WTC11 (cell line): Measurements from ENCODE around the gene HOMER2. TPM values are rescaled to one million over a fixed set of nuclear protein-coding genes. Genes with fewer than 3 reads are reported as not detected.

Experiments used
- ATAC-seq: fragments of 200-7000 bp; cut with Tn5 transposase; 2 replicates; pipeline ENCODE4 v1.10.0; 2021; ENCODE audit warnings: mild to moderate bottlenecking, moderate library complexity
- CTCF ChIA-PET: fragments of 300-600 bp; sonication (Branson Sonifier 250); formaldehyde crosslinking; loops from one replicate; lab custom pipeline; 2021; ENCODE audit warnings: antibody characterized with exemption; lab: Charles Lee
- POLR2A ChIA-PET: fragments of 350-600 bp; sonication (Branson Sonifier 250); formaldehyde crosslinking; loops from one replicate; lab custom pipeline; 2021; ENCODE audit warnings: antibody characterized with exemption; lab: Charles Lee
- DNase-seq: peaks from one replicate; pipeline ENCODE4 v3.0.0; 2021; ENCODE audit warnings: low spot score
- H3K27ac Mint-ChIP-seq: 2 replicates; pipeline ENCODE4 v1.8.0; 2021; ENCODE audit warnings: mixed read lengths
- H3K27me3 Mint-ChIP-seq: 2 replicates; pipeline ENCODE4 v1.8.0; 2021; ENCODE audit warnings: low read depth, mild to moderate bottlenecking, moderate library complexity, mixed read lengths
- H3K36me3 Mint-ChIP-seq: 2 replicates; pipeline ENCODE4 v1.8.0; 2021; ENCODE audit warnings: mixed read lengths
- H3K4me1 Mint-ChIP-seq: 2 replicates; pipeline ENCODE4 v1.8.0; 2022; ENCODE audit warnings: mixed read lengths
- H3K4me3 Mint-ChIP-seq: 2 replicates; pipeline ENCODE4 v1.8.0; 2021; ENCODE audit warnings: mild to moderate bottlenecking, moderate library complexity, mixed read lengths
- H3K9me3 Mint-ChIP-seq: 2 replicates; pipeline ENCODE4 v1.8.0; 2021; ENCODE audit warnings: mixed read lengths
- ATF3 ChIP-seq: sonication (generic); formaldehyde crosslinking; conservative IDR thresholded peaks from 2 replicates; pipeline ENCODE4 v1.8.1; 2022; ENCODE audit warnings: mild to moderate bottlenecking, missing genetic modification reagents
- CREB1 ChIP-seq: sonication (generic); formaldehyde crosslinking; IDR thresholded peaks from 2 replicates; pipeline ENCODE4 v1.8.0; 2023; ENCODE audit warnings: mild to moderate bottlenecking, missing genetic modification reagents
- CTCF ChIP-seq: fragments of 200-600 bp; IDR thresholded peaks from 2 replicates; pipeline ENCODE4 v1.8.0; 2022; ENCODE audit warnings: antibody characterized with exemption
- ELF4 ChIP-seq: sonication (generic); formaldehyde crosslinking; IDR thresholded peaks from 2 replicates; pipeline ENCODE4 v1.8.1; 2022; ENCODE audit warnings: low read depth, mild to moderate bottlenecking, moderate library complexity, missing genetic modification reagents
- HMGA2 ChIP-seq: fragments of 250-450 bp; sonication (Bioruptor Pico); IDR thresholded peaks from 2 replicates; pipeline ENCODE4 v1.4.0; 2021; ENCODE audit warnings: mild to moderate bottlenecking, moderate library complexity
- HMGXB4 ChIP-seq: sonication (generic); formaldehyde crosslinking; IDR thresholded peaks from 2 replicates; pipeline ENCODE4 v1.8.1; 2023; ENCODE audit warnings: mild to moderate bottlenecking, moderate library complexity, missing genetic modification reagents
- MLX ChIP-seq: sonication (generic); formaldehyde crosslinking; IDR thresholded peaks from 2 replicates; pipeline ENCODE4 v1.8.1; 2023; ENCODE audit warnings: mild to moderate bottlenecking, missing genetic modification reagents, moderate library complexity
- MXD4 ChIP-seq: fragments of 250-450 bp; sonication (Bioruptor Pico); IDR thresholded peaks from 2 replicates; pipeline ENCODE4 v1.8.0; 2021; ENCODE audit warnings: mild to moderate bottlenecking, moderate library complexity, borderline replicate concordance
- NFATC4 ChIP-seq: fragments of 250-450 bp; sonication (Bioruptor Pico); IDR thresholded peaks from 2 replicates; pipeline ENCODE4 v1.9.0; 2021; ENCODE audit warnings: mild to moderate bottlenecking
- NR3C1 ChIP-seq: sonication (generic); formaldehyde crosslinking; conservative IDR thresholded peaks from 2 replicates; pipeline ENCODE4 v1.8.1; 2023; ENCODE audit warnings: low read depth, mild to moderate bottlenecking, missing genetic modification reagents
- PREB ChIP-seq: sonication (generic); formaldehyde crosslinking; IDR thresholded peaks from 2 replicates; pipeline ENCODE4 v1.8.1; 2022; ENCODE audit warnings: mild to moderate bottlenecking, missing genetic modification reagents, moderate library complexity, borderline replicate concordance
- RORB ChIP-seq: fragments of 250-450 bp; sonication (Bioruptor Pico); IDR thresholded peaks from 2 replicates; pipeline ENCODE4 v1.9.0; 2021; ENCODE audit warnings: mild to moderate bottlenecking
- SMAD4 ChIP-seq: sonication (generic); formaldehyde crosslinking; IDR thresholded peaks from 2 replicates; pipeline ENCODE4 v1.8.0; 2022; ENCODE audit warnings: mild to moderate bottlenecking, missing genetic modification reagents
- TEAD4 ChIP-seq: sonication (generic); formaldehyde crosslinking; IDR thresholded peaks from 2 replicates; pipeline ENCODE4 v1.8.0; 2022; ENCODE audit warnings: mild to moderate bottlenecking, missing genetic modification reagents
- ZNF416 ChIP-seq: fragments of 250-450 bp; sonication (Bioruptor Pico); IDR thresholded peaks from 2 replicates; pipeline ENCODE4 v1.9.0; 2021; ENCODE audit warnings: mild to moderate bottlenecking, inconsistent platforms
- ZNF425 ChIP-seq: fragments of 250-450 bp; sonication (Bioruptor Pico); conservative IDR thresholded peaks from 2 replicates; pipeline ENCODE4 v1.9.0; 2021; ENCODE audit warnings: mild to moderate bottlenecking
- ZNF671 ChIP-seq: fragments of 250-450 bp; sonication (Bioruptor Pico); IDR thresholded peaks from 2 replicates; pipeline ENCODE4 v1.8.0; 2021; ENCODE audit warnings: mild to moderate bottlenecking
- total RNA-seq: library from RNA; stranded (reverse); gene quantifications from 3 replicates; pipeline ENCODE4 v1.2.3, GENCODE V29; 2021
- TF ChIP-seq, protein P1 (sequence below): sonication (generic); formaldehyde crosslinking; IDR thresholded peaks from 2 replicates; pipeline ENCODE4 v1.8.1; 2023; ENCODE audit warnings: mild to moderate bottlenecking, missing genetic modification reagents

Gene HOMER2
- total RNA-seq, 1 experiment from 2014 or later = 17.4 TPM

- TF ChIP-seq ATF3 (CRISPR knock-in tag) (no peak), MLX (CRISPR knock-in tag) (no peak), HMGXB4 (no peak), ZNF671 (CRISPR knock-in tag) (no peak)
- TF ChIP-seq, protein P1, sequence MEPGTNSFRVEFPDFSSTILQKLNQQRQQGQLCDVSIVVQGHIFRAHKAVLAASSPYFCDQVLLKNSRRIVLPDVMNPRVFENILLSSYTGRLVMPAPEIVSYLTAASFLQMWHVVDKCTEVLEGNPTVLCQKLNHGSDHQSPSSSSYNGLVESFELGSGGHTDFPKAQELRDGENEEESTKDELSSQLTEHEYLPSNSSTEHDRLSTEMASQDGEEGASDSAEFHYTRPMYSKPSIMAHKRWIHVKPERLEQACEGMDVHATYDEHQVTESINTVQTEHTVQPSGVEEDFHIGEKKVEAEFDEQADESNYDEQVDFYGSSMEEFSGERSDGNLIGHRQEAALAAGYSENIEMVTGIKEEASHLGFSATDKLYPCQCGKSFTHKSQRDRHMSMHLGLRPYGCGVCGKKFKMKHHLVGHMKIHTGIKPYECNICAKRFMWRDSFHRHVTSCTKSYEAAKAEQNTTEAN (CRISPR knock-in tag) = no peak
Measured at GRCh38 chr15:82999905-83000671, 47.6 kb upstream of the HOMER2 start (continued).

GRCh38 chr15:82999426-82999825, 46.9 kb upstream of the HOMER2 start:
- Mint-ChIP-seq H3K4me3 (no peak overlapping the region), H3K27ac (no peak overlapping the region), H3K36me3 (peaks cover 4% of the 10 kb centered on the region), H3K4me1 (no peaks in the 10 kb centered on the region), H3K9me3 (0 out of 2 replicates have a peak, but pooled peaks cover 3% of the 10 kb centered on the region), H3K27me3 (peaks cover 2% of the 10 kb centered on the region; the same call in 1 of the 2 replicates)
- ATAC-seq = no peak
- POLR2A ChIA-PET = no interaction called here
- no peak for TF ChIP-seq PREB (CRISPR knock-in tag)
- TF ChIP-seq SMAD4 (CRISPR knock-in tag) = no peak
- no peak for TF ChIP-seq NR3C1 (CRISPR knock-in tag)
- TF ChIP-seq NFATC4 (CRISPR knock-in tag) = no peak
- CTCF ChIA-PET = interaction anchor here (0.8 to 1.7 kb wide), 8 partner anchors 12 to 469 kb away, joined by 3 to 10 read pairs (median 4); partner anchors contain the start of gene C15orf40
- no peak for DNase-seq

- TF ChIP-seq TEAD4 (no peak), ELF4 (CRISPR knock-in tag) (no peak)
- TF ChIP-seq, all 79 proteins: peak for 0
- peaks cover 4% of the 10 kb centered on the region for H3K36me3 Mint-ChIP-seq
- H3K4me3 Mint-ChIP-seq = no peak overlapping the region
- 0 out of 2 replicates have a peak, but pooled peaks cover 3% of the 10 kb centered on the region for H3K9me3 Mint-ChIP-seq
- POLR2A ChIA-PET = no interaction called here
- no peaks in the 10 kb centered on the region for H3K4me1 Mint-ChIP-seq
- DNase-seq = no peak
- H3K27ac Mint-ChIP-seq = no peak overlapping the region
- no peak for ATAC-seq
- CTCF ChIA-PET = interaction anchor here (1.9 kb wide), 1 partner anchor 146 kb away, joined by 7 read pairs; no protein-coding TSS in a partner anchor
- peaks cover 2% of the 10 kb centered on the region; the same call in 1 of the 2 replicates for H3K27me3 Mint-ChIP-seq
Measured at GRCh38 chr15:82995938-82996337, 43.4 kb upstream of the HOMER2 start.

GRCh38 chr15:82995076-82995475, 42.6 kb upstream of the HOMER2 start:
- Mint-ChIP-seq H3K4me3 (no peak overlapping the region), H3K27ac (no peak overlapping the region), H3K4me1 (no peaks in the 10 kb centered on the region), H3K27me3 (peaks cover 2% of the 10 kb centered on the region; the same call in 1 of the 2 replicates), H3K36me3 (peaks cover 8% of the 10 kb centered on the region), H3K9me3 (0 out of 2 replicates have a peak, but pooled peaks cover 3% of the 10 kb centered on the region)
- ChIA-PET CTCF (no interaction called here), POLR2A (no interaction called here)
- ATAC-seq (no peak), DNase-seq (no peak)
- TF ChIP-seq, protein P1 (CRISPR knock-in tag) = no peak
- TF ChIP-seq ZNF425 (CRISPR knock-in tag) (no peak), CTCF (no peak), ZNF416 (no peak), MXD4 (CRISPR knock-in tag) (no peak), RORB (CRISPR knock-in tag) (no peak), CREB1 (no peak), ELF4 (CRISPR knock-in tag) (no peak), HMGA2 (no peak)
